Suprapubic skin (tissue), 4 donors: Measurements from ENCODE around the gene KCNC4. TPM values are rescaled to one million over a fixed set of nuclear protein-coding genes. Genes with fewer than 3 reads are reported as not detected.

ENCODE experiments used
- DNase-seq, 2 donors: peaks; one replicate each; pipeline ENCODE4 v3.0.0-alpha.2; 2019; ENCODE audit warnings: low spot score in 2 of 2
- H3K27ac ChIP-seq: fragments of 200-600 bp; sonication (generic); one replicate; pipeline ENCODE4 v1.5.1; 2019
- H3K27me3 ChIP-seq: fragments of 200-600 bp; sonication (generic); one replicate; pipeline ENCODE4 v1.5.1; 2019
- H3K36me3 ChIP-seq: fragments of 200-600 bp; sonication (generic); one replicate; pipeline ENCODE4 v1.5.1; 2019
- H3K4me1 ChIP-seq: fragments of 200-600 bp; sonication (generic); one replicate; pipeline ENCODE4 v1.5.1; 2019
- H3K4me3 ChIP-seq: fragments of 200-600 bp; sonication (generic); one replicate; pipeline ENCODE4 v1.5.1; 2019; ENCODE audit warnings: mild to moderate bottlenecking
- H3K9me3 ChIP-seq: fragments of 200-600 bp; sonication (generic); one replicate; pipeline ENCODE4 v1.5.1; 2019
- CTCF ChIP-seq, 2 donors: fragments of 200-600 bp in 1 of 2; fragments of 450-650 bp in 1 of 2; sonication (generic) in 1 of 2; IDR thresholded peaks; one replicate each; pipeline ENCODE4 v1.5.1; 2016 to 2019; ENCODE audit warnings: antibody characterized with exemption in 2 of 2, mild to moderate bottlenecking in 1 of 2, moderate library complexity in 1 of 2
- EP300 ChIP-seq: sonication (generic); formaldehyde crosslinking; IDR thresholded peaks from one replicate; pipeline ENCODE4 v1.6.1; 2017; ENCODE audit warnings: antibody characterized with exemption
- POLR2A ChIP-seq, 2 donors: fragments of 450-650 bp; IDR thresholded peaks; one replicate each; pipeline ENCODE4 v1.6.1; 2017; ENCODE audit warnings: antibody characterized with exemption in 2 of 2, mild to moderate bottlenecking in 2 of 2, moderate library complexity in 2 of 2
- POLR2AphosphoS5 ChIP-seq, 3 donors: sonication (generic); formaldehyde crosslinking; IDR thresholded peaks; one replicate each; pipeline ENCODE4 v1.6.1; 2017; ENCODE audit warnings: antibody characterized with exemption in 3 of 3
- WGBS: methylation state at CpG from one replicate; pipeline ENCODE4 v1.1.5; 2018; 5-methylcytosine and 5-hydroxymethylcytosine counted together
- total RNA-seq, 4 donors: library from RNA; depleted of rRNA; stranded (reverse); fragments of >200 nt; gene quantifications; one replicate each; pipeline ENCODE4 v1.1.0, GENCODE V29; 2016

The KCNC4 gene
- total RNA-seq, result 10 to 100 TPM in 1 of 4 donors, 1 to 10 TPM in 3; 4.5 to 15.8 (median 7.4) TPM

- H3K4me1 ChIP-seq, result peaks cover 47% of the 10 kb centered on the region
- H3K36me3 ChIP-seq, result no peaks in the 10 kb centered on the region
- H3K27me3 ChIP-seq, result no peaks in the 10 kb centered on the region
- 25% methylated on average over 2 of the region's 103 CpGs for WGBS
- DNase-seq, result peak; percentile 93
- TF ChIP-seq POLR2A (IDR thresholded peaks at IDR 0.05) (no peak), CTCF (IDR thresholded peaks at IDR 0.05) (no peak), EP300 (no peak), POLR2AphosphoS5 (IDR thresholded peaks at IDR 0.05) (no peak)
- peak within 1 kb of the TSS; percentile 88 for H3K4me3 ChIP-seq
- H3K27ac ChIP-seq, result peak within 1 kb of the TSS; percentile 52
- no peaks in the 10 kb centered on the region for H3K9me3 ChIP-seq
These were observed at the start of gene KCNC4 for GRCh38 chr1:110209715-110210603. KCNC4 (plus strand) TSS chr1:110210314; CDS start chr1:110211500, 1,186 bp downstream.

- no peak overlapping the region for H3K4me3 ChIP-seq
- WGBS, result 47% methylated on average over 10 of the region's 10 CpGs
- no peak for DNase-seq
- H3K4me1 ChIP-seq, result peaks cover 2% of the 10 kb centered on the region
- H3K9me3 ChIP-seq, result no peaks in the 10 kb centered on the region
- H3K36me3 ChIP-seq, result no peaks in the 10 kb centered on the region
- TF ChIP-seq POLR2AphosphoS5 (IDR thresholded peaks at IDR 0.05) (no peak), CTCF (IDR thresholded peaks at IDR 0.05) (no peak), EP300 (no peak), POLR2A (IDR thresholded peaks at IDR 0.05) (no peak)
- H3K27ac ChIP-seq, result no peak overlapping the region
- H3K27me3 ChIP-seq, result peaks cover 22% of the 10 kb centered on the region
These were observed 49.5 kb upstream of the KCNC4 start for GRCh38 chr1:110160538-110161100.

- no peaks in the 10 kb centered on the region for H3K36me3 ChIP-seq
- no peak for DNase-seq
- H3K9me3 ChIP-seq, result no peaks in the 10 kb centered on the region
- no peak for TF ChIP-seq POLR2AphosphoS5 (IDR thresholded peaks at IDR 0.05)
- no peak for TF ChIP-seq CTCF (IDR thresholded peaks at IDR 0.05)
- no peak overlapping the region for H3K27ac ChIP-seq
- peaks cover 2% of the 10 kb centered on the region for H3K4me1 ChIP-seq
- H3K27me3 ChIP-seq, result peaks cover 17% of the 10 kb centered on the region
- no peak overlapping the region for H3K4me3 ChIP-seq
- 89% methylated on average over 3 of the region's 3 CpGs for WGBS
These were observed 48.9 kb upstream of the KCNC4 start for GRCh38 chr1:110161165-110161564.

- Histone ChIP-seq H3K27me3 (peaks cover 14% of the 10 kb centered on the region), H3K4me1 (peaks cover 2% of the 10 kb centered on the region), H3K36me3 (no peaks in the 10 kb centered on the region), H3K4me3 (no peak overlapping the region), H3K27ac (no peak overlapping the region), H3K9me3 (no peaks in the 10 kb centered on the region)
- no peak for TF ChIP-seq CTCF (IDR thresholded peaks at IDR 0.05)
- TF ChIP-seq EP300, result no peak
- no peak for TF ChIP-seq POLR2A (IDR thresholded peaks at IDR 0.05)
- no peak for TF ChIP-seq POLR2AphosphoS5 (IDR thresholded peaks at IDR 0.05)
- WGBS, result 93% methylated on average over 11 of the region's 11 CpGs
- no peak for DNase-seq
These were observed 48.3 kb upstream of the KCNC4 start for GRCh38 chr1:110161849-110162248.

GRCh38 chr1:110163591-110163990 lies 46.5 kb upstream of the KCNC4 start:
- H3K9me3 ChIP-seq, result no peaks in the 10 kb centered on the region
- no peak overlapping the region for H3K27ac ChIP-seq
- WGBS, result 45% methylated on average over 7 of the region's 7 CpGs

More at GRCh38 chr1:110163591-110163990, 46.5 kb upstream of the KCNC4 start:
- DNase-seq, result no peak
- no peak for TF ChIP-seq POLR2A (IDR thresholded peaks at IDR 0.05)
- no peak overlapping the region for H3K4me3 ChIP-seq
- peaks cover 7% of the 10 kb centered on the region for H3K27me3 ChIP-seq
- no peaks in the 10 kb centered on the region for H3K36me3 ChIP-seq
- peaks cover 2% of the 10 kb centered on the region for H3K4me1 ChIP-seq
